HG03159 (cell line): Measurements from ENCODE around the gene ANTXR1.

ENCODE experiments used
- ATAC-seq: cut with Tn5 transposase; IDR thresholded peaks from one replicate; pipeline ENCODE4 v1.9.1; 2021; ENCODE audit warnings: mild to moderate bottlenecking, moderate library complexity; ENCODE audit not compliant: unreplicated experiment

Gene ANTXR1

DNA sequence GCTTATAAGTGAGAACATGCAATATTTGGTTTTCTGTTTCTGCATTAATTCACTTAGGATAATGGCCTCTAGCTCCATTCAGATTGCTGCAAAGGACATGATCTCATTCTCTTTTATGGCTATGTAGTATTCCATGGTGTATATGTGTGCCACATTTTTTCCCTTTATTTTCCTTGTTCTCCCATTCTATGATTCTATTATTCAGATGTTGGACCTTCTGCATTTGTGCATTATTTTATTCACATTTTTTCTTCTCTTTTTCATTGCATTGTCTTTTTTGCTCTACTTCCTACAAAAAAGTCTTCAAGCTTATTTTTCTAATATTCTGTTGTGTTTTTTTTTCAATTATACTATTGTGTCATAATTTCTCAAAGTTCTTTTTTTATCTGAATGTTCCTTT lies 11.1 kb upstream of the ANTXR1 start:
- ATAC-seq, result no peak

- ATAC-seq, result no peak
These were observed 9.2 kb upstream of the ANTXR1 start for GRCh38 chr2:69003731-69004130.

DNA sequence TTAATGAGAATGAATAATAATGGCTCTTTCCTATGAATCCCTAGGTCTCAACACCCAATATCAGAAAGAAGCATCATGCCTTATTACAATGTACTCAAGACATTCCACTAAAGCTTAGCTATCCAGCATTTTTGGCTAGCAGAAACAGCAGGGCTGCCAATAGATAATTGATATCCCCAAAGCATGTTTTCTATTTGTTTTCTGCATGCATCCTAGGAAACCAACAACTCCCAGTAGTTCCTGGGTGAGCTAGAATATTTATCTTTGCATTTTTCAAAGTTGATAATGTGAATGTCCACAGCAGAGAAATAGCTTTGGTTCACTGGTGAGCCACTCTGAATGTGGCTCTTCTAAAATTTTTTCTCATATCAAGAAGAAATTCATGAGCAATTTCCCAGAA lies 5.8 kb upstream of the ANTXR1 start:
- ATAC-seq, result no peak

GRCh38 chr2:69007603-69008002 lies 5.4 kb upstream of the ANTXR1 start:
- ATAC-seq, result no peak

DNA sequence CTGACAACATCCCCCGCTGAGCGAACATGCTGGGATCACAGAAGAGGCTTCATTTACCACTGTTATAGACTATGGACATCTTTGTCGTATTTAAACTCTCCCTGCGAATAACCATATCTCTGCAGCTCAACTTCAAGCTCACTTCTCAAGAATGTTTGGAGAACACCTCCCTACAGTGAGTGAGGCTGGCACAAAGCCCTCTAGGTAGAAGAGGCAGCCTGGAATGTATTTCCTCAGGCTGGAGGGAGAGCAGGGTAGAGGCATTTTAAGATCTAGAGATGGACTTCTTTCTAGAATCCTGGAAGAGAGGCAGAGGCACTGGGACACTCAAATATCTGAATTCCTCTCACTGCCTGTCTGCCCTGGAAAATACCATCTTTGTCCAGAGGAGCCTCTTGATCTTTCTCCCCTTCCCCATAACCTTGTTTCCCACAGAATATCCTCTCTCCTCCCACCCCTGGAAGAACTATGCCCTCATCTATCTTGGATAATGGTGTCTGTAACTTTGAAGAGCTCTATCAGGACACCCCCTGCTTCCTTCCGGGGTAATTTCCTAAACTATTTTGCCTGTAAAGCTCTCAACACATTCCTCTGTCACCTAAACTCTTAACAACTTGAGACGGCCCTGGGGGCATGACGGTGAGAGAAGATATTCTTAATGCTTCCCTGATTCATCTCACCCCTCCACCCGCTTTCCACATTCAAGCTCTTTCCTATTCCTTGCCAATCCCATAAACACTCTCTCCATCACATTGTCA lies 2.4 kb upstream of the ANTXR1 start:
- no peak for ATAC-seq

GRCh38 chr2:69011611-69012157 lies 1.3 kb upstream of the ANTXR1 start:
- no peak for ATAC-seq

- ATAC-seq, result no peak
These were observed 453 bp upstream of the ANTXR1 start for GRCh38 chr2:69012310-69013141.

DNA sequence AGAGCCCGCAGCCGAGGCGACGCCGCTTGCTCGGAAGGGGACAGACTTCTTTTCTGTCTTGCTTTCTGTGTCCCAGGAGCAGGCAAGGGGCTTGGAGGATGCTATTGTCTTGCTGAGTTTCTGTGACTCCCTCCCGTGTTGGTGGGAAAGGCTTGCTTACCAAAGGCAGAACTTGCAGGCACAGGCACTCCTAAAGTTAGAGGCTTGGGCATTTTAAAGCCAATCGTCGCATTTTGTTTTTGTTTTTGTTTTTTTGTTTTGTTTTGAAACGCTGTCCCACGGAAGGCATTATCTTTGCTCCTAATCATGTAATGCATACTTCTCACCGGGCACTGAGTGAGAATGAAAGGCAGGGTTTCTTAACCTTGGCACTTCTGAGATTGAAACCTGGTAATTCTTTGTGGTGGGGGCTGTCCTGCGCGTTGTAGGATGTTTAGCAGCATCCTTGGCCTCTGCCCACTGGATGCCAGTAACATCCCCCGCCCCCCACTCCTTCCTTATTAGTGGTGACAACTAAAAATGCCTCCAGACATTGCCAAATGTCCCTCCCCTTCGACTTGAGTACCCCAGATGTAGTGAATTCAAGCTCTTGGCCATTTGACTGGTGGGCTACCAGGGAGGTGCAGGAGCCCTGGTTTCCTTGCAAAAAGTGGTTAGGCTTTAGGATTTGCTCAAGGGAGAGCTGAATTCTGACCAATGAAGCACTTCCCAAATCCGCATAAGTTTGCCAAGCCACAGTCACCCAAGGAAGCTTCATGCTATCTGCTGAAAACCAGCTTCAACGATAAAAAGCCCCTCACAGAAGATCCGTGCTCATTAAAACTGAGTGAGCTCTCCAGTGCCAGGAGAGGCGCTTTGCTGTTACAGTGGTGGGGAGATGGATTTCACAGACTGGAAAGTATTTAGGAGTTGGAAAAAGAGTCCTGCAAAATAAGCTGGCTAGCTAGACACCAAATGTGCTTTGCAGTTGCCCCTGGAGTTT lies 1.2 kb downstream of the ANTXR1 start:
- ATAC-seq, result no peak

- no peak for ATAC-seq
These were observed 4.1 kb downstream of the ANTXR1 start for GRCh38 chr2:69017080-69017479.

- no peak for ATAC-seq
These were observed 4.9 kb downstream of the ANTXR1 start for GRCh38 chr2:69017835-69018234.

GRCh38 chr2:69018678-69019095 lies 5.7 kb downstream of the ANTXR1 start:
- no peak for ATAC-seq

DNA sequence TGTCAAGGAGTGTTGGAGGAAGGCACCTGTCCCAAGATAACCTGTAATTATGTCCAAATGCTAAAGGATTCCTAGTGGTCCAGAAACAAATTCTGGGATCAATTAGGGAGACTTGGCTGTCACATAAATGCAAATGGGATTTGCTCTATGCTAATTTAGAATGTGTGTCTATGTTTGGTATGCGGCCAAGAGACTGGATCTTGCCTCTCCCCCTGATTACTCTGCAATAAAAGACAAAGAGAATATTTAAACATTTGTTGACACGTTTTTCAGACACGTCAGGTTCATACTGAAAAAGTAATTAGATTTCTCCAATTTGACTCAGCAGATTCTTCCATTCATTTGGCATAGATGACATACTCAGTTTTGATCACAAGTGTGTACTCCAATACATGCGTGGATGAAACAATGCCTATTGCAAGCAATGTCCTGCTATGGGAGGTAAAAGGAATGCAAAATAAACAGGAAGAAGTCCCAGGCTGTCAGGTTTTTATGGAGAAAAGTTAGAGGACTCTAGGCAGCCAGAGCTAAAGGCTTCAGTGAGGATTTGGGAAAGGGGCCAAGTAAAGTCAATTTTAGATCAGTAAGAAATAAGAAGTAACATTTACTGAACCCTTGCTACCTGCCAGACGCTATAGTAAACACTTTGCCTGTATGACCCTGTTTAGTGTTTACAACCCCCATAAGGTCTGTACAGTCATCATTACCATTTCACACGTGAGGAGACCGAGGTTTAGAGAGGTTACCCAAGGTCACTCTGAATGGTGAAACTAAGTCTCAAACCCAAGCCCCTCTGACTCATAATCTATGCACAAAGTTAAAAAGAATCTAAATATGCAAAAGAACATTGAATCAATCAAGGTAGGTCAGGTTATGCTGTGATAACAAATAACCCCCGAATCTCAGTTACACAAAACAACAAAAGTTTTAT lies 7.8 kb downstream of the ANTXR1 start:
- ATAC-seq, result no peak

GRCh38 chr2:69021727-69022126 lies 8.7 kb downstream of the ANTXR1 start:
- ATAC-seq, result no peak

GRCh38 chr2:69022548-69022947 lies 9.6 kb downstream of the ANTXR1 start:
- no peak for ATAC-seq

GRCh38 chr2:69023236-69023635 lies 10.3 kb downstream of the ANTXR1 start:
- ATAC-seq, result no peak

- ATAC-seq, result no peak
These were observed 13.0 kb downstream of the ANTXR1 start for GRCh38 chr2:69026026-69026425.

DNA sequence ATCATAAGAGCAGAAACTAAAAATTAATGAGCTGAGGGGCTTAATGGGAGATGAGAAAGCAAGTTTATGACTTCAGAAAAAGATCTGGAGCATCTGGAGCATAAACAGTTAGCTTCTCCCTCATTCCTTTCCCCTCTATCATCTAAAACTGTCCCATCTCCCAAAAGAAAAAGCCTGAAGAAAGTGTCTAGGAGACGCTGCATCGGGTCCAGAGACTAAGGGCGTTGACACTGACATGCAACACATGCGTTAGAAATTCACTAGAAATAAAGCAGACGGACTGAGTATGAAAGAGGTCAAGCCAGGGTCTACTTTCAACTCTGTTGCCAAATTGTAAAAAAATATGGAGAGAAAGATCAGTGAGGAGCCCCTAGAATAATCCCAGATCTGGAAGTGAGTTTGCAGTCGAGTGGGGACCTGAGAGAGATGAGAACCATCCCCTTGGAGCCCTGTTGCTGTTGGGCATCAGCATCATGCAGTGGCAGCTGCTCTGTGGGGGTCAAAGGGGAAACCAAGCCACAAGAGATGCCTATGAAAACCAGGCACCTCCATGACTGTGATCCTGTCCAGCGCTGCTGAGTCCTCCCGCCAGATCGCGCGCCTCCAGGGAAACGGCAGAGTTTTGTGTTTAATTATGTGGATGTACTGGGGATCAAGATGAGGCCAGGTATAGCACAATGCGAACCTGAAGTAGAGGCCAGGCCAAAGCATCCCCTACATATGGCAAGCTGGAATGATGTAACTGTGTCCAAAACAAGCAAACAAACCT lies 13.9 kb downstream of the ANTXR1 start:
- no peak for ATAC-seq

- ATAC-seq, result no peak
These were observed 17.9 kb downstream of the ANTXR1 start for GRCh38 chr2:69030800-69031428.
